Epithelial cell of esophagus (primary cell): ENCODE data around the gene LINGO1.

Source experiments
- DNase-seq: peaks from one replicate; pipeline ENCODE4 v3.0.0; 2010; ENCODE audit warnings: low read depth
- H3K4me3 ChIP-seq: 2 replicates; pipeline ENCODE4 v1.5.1; 2011; ENCODE audit warnings: mild to moderate bottlenecking, low read length, control low read depth
- CTCF ChIP-seq: IDR thresholded peaks from 2 replicates; pipeline ENCODE4 v1.5.1; 2011; ENCODE audit warnings: low read depth, mild to moderate bottlenecking, low read length, control low read depth, inconsistent platforms; ENCODE audit not compliant: insufficient read depth; ENCODE audit errors: missing control alignments

The LINGO1 gene

GRCh38 chr15:77617476-77618230 lies 15.1 kb downstream of the LINGO1 start:
- DNase-seq: peak; percentile 36
- TF ChIP-seq CTCF: peak; percentile 57
- H3K4me3 ChIP-seq: no peak overlapping the region

DNA sequence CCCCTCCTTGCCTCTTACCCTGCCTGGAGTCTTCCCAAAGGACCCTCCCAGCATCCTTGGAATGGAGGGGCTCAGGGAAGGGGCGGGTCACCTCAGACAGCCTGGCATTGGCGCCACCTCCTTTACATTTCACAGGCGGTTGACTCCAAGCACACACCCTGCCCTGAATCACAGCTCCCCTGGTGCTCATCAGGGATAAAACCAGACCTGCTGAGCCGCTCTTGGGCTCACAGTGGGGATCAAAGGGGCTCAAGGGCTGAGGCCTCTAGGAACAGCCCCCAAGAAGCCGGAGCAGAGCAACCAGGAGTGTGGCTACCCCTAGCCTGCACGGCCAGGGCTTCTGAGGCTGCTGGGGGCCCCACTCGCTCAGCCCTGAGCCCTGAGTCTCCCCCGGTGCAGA lies 16.6 kb downstream of the LINGO1 start:
- no peak overlapping the region for H3K4me3 ChIP-seq
- TF ChIP-seq CTCF: no peak
- no peak for DNase-seq

DNA sequence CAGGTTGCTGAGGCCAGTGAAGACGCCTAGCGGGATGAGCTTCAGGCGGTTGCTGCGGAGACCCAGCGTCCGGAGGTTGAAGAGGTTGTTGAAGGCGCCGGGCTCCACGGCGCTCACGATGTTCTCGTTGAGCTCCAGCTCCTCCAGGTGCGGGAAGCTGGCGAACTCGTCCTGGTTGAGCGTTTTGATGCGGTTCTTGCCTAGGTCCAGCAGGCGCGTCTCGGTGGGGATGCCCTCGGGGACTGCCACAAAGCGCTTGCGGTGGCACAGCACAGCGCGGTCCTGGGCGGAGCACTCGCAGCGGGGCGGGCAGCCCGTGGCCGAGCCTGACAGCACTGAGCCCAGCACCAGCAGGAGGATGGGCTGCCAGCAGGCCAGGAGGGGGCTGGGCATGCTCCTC lies 17.2 kb downstream of the LINGO1 start:
- TF ChIP-seq CTCF: no peak
- H3K4me3 ChIP-seq: no peak overlapping the region

DNA sequence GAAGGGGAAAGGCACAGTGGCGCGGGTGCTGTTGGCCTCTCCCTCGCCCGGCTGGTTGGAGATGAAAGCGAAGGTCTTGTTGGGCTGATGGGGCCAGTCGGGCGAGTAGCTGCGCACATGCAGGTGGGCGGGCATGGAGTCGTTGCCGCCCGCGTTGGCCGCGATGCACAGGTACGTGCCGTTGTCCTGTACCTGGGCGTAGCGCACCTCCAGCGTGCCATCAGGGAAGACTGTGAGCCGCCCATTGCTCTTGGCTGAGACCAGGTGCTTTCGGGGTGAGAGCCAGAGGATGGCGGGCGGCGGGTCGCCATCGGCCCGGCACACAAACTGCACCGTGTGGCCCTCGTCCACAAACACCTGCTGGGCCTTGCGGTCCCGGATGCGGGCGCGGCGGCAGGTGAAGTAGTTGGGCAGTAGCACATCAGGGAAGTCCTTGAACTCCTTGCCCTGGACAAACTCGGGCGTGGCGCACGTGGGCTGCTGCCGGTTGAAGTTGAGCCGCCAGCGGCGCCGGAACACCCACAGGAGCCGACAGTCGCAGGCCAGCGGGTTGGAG lies 18.4 kb downstream of the LINGO1 start:
- no peak for TF ChIP-seq CTCF
- no peak for DNase-seq

More for the DNA sequence above, 17.2 kb downstream of the LINGO1 start:
- DNase-seq: no peak

DNA sequence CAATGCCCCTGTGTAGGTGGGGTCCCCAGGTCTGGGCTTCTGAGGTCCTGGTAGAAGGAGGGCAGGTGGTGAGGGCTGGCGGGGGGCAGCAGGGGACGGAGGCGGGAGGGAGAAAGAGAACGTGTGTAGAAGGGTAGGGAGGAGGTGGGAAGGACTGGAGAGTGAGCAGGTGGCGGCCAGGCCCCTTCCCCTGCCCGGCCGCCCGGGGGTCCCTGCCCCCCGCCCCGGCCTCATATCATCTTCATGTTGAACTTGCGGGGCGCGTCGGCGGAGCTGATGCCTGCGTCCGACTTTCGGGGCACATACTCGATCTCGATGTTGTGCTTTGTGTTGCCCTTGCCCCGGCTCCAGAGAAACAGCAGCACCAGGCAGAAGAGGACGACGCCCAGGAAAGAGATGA lies 18.9 kb downstream of the LINGO1 start:
- DNase-seq: no peak
- no peak overlapping the region for H3K4me3 ChIP-seq
- no peak for TF ChIP-seq CTCF

More for the DNA sequence above, 18.4 kb downstream of the LINGO1 start:
- no peak overlapping the region for H3K4me3 ChIP-seq

GRCh38 chr15:77612958-77613601 lies 19.6 kb downstream of the LINGO1 start:
- DNase-seq: no peak
- no peak for TF ChIP-seq CTCF
- no peak overlapping the region for H3K4me3 ChIP-seq
